GM18858 (cell line): ENCODE data around the gene CASKIN1.
"Not testable (repeated sequence)": the region's sequence is repeated elsewhere in the genome, so short reads cannot be mapped to it uniquely, and the experiment has no call there.

Experiments
- ATAC-seq: cut with Tn5 transposase; IDR thresholded peaks from one replicate; pipeline ENCODE4 v1.9.1; 2021; ENCODE audit not compliant: unreplicated experiment

CASKIN1 gene

DNA sequence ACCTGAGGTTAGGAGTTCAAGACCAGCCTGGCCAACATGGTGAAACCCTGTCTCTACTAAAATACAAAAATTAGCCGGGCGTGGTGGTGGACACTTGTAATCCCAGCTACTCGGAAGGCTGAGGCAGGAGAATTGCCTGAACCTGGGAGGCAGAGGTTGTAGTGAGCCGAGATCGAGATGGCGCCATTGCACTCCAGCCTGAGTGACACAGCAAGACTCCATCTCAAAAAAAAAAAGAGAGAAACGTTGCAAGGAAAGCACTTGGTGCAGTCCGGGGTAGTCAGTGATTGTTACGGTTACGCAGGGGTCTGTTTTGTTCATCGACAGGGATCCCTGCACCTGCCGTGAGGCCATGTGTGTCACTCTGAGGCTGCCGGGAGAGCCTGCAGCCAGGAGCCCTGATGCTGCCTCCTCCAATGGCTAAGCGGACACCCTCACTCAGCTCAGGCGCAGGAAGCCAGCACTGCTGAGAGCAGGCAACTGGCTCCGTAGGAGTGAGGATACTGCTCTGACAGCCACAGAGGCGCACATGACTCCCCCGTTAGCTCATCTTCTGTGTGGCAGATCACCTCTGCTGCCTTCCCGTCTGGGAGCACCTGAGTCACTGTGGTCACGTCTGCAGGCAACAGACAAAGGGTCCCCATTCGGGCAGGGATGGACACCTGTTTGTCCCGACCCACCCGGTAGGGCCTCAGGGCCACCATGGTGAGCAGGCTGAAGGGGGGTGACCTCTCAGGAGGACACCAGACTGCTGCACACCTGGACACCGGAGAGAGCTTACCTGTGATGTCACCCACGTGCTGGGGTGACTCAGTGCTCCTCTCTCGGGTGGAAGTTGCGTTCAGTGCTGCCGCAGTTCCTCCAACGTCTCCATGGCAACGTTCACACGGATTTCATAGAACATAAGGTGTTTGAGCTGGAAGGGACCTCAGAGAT, 53.2 kb downstream of the CASKIN1 start:
- no peak for ATAC-seq

GRCh38 chr16:2135770-2136490, 60.5 kb downstream of the CASKIN1 start, which contains the start of gene PKD1:
PKD1 (minus strand) TSS chr16:2135898; CDS start chr16:2135689, 209 bp downstream.
- ATAC-seq: not testable (repeated sequence)

- ATAC-seq: not testable (repeated sequence)
Measured at GRCh38 chr16:2135071-2135470, 61.3 kb downstream of the CASKIN1 start.

- not testable (repeated sequence) for ATAC-seq
Measured at GRCh38 chr16:2133797-2134196, 62.6 kb downstream of the CASKIN1 start.

DNA sequence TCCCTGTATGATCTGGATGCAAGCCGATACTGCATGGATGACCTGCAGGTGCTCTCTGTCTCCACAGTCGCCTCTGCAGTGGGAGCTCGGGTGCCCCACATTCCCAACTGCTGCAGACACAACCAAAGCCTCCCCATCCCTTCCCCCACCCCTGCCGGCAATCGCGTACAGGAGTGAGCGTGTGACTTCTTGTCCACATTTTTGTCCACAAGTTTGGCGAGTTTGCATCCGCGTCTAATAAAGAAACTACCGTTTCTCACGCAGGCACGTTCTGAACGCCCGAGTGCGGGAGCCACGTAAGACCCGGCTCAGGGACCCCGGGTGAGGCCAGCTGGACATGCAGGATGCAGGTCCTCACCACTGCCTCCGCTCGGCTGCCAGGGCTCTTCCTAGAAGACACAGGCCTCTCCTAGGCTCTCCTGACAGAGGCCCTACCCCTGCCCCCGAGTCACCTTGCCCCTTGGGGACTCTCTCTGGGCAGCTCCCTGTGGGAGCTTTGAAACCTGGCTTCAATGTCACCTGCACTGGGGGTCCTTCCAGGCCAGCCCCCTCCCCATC, 66.4 kb downstream of the CASKIN1 start:
- not testable (repeated sequence) for ATAC-seq

DNA sequence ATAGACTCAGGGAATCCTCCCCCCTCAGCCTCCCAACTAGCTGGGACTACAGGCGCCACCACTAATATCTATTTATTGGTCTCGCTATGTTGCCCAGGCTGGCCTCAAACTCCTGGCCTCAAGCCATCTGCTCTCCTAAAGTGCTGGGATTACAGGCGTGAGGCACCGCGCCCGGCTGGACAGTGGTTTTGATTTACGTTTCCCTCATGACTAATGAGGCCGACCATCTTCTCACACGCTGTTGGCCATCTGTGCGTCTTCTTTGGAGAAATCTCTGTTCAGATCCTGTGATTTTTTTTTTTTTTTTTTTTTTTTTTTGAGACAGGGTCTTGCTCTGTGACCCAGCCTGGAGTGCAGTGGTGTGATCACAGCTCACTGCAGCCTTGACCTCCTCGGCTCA, 67.2 kb downstream of the CASKIN1 start:
- not testable (repeated sequence) for ATAC-seq

GRCh38 chr16:2127630-2128280, 68.7 kb downstream of the CASKIN1 start:
- not testable (repeated sequence) for ATAC-seq
